OCI-M2 (cell line): ENCODE data around the gene ANKRD33B.
"Not testable (repeated sequence)": the region's sequence is repeated elsewhere in the genome, so short reads cannot be mapped to it uniquely, and the experiment has no call there.

Source experiments
- DNase-seq: peaks from one replicate; lab custom pipeline; 2025; ENCODE audit not compliant: unreplicated experiment; lab: John Stamatoyannopoulos, UW

ANKRD33B gene

DNA sequence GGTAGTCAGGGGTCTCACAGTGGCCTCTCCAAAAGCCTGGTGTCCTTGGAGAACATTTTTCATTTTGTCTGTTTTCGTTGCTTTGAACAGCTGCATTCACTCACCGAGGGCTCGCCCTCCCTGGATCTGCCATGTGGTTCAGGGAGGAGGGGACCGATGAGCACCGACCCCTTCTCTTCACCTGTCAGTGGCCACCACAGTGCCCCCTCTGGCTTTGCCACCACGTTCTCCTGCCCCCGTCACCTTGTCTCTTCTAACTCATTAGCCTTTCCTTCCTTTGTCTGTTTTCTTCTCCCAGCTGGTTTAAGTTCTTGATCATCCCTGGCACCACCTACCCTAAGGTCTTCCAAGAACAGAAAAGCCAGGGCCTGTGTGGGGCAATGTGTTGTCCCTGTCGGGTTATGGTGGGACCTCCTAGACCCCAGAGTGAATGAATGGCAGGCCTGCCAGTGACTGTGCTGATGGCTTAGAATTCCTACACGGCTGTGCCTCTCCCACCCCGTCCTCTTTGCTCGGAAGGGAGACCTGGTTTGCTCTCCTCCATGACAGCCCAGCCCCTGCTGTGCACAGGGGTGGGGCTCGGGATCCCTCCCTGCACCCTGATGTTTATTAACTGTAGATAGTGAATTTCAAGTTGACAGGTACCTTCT is 90.0 kb downstream of the ANKRD33B start:
- no peak for DNase-seq

DNA sequence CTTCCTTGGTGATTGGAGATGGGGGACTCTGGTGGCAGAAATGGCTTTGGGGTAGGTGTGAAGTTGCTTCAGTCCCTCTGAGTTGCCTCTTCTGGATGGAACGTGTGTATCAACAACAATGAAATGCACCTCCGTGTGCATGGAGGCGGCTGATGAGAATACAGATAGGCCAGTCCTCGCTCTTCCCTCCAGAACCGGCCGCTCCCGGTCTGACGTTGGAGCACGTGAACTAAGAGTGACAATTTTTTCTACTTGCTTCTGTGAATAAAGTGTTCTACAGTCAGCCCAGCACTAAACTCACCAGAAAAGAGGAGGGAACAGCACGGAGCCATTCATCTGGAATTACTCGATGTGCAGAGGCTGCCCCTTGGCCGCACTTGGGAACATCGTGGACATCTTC is 90.7 kb downstream of the ANKRD33B start:
- DNase-seq: no peak

DNA sequence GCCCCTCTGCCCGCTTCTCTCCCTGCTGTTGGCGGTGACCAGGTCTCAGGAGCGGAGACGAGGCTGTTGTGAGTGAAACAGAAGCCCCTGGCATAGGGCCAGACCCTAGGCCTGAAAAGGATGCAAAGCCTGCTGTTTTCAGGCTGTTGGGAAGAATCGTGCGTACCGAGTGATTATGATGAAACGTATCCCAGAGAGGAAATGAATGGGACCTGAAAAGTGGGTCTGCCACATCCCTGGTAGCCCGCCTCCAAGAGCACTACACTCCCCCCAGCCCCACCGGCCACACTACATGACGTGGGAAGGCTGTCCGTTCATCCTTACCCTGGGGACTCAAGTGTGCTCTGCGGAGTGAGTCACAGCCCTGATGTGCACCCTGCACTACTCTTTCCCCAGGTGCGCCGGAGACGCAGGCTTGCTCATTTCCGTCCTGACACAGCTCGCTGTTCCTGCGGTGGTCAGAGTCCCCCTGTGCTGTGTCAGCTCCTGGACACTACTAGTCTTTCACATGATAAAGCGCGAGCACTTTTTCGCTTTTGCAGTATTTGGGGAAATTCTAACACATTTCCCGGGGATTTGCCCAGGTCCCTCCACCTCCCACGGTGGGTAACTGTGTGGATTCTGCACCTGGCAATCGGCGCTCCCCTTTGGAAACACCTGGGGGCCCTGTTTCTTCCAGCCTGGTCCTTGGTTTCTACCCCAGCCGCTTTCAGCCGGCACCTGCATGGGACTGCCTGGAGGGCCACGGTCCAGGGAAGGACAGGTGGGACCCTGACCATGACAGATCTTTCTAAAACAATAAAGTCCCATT is 91.5 kb downstream of the ANKRD33B start:
- no peak for DNase-seq

DNA sequence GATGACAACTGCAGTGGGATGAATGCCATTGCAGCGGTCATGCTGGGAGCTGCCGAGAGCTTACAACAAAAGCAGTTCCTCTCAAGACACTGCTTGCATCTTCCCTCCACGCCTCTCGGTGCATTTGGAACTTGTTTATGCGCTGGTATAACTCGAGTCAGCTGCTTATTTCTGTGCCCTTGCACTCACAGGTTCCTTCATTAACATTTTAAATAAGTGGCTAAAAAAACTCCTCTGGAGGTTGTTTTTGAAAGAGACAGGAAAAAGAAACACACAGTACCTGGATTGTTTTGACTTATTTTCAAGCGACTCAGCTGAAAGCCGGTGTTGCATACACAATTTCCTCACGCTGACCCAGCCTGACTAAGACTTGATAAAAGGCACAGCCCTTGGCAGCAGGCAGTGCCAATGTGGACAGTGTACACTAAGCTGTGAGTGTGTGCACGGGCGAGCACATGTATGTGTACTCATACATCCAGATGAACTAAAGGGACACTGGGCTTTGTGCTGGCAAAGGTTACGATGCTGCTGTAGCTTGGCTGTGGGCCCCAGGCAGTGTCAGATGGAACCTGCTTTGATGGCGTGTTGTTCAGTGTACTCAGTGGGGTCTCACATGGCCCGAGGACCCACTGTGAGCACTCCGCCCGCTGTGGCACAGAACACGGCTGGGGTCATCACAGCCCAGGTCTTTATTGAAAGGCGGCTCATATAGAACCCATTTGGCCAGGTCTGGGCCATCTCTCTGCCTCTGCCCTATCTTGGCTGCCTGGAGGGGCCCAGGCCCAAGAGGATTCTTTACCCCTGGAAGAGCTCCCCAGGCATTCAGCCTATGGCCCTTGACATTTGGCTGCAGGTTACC is 92.3 kb downstream of the ANKRD33B start:
- DNase-seq: no peak

DNA sequence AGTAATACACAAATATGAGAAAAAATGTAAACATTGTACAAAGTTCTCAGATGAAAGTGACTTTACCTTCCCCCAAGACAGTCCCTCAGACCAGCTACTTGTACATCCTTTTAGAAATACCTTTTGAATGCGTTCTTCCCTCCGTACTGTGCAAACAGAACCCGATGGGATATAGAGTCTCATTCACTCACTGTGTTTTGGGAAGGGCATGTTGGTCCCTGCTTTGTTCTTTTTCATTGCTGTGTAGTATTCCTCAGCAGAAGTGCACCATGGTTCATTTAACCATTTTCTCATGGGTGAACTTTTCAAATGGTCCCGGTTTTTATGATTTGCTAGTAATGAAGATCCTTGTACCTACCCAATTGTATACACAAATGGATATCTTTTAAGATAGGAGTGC is 94.4 kb downstream of the ANKRD33B start:
- no peak for DNase-seq

DNA sequence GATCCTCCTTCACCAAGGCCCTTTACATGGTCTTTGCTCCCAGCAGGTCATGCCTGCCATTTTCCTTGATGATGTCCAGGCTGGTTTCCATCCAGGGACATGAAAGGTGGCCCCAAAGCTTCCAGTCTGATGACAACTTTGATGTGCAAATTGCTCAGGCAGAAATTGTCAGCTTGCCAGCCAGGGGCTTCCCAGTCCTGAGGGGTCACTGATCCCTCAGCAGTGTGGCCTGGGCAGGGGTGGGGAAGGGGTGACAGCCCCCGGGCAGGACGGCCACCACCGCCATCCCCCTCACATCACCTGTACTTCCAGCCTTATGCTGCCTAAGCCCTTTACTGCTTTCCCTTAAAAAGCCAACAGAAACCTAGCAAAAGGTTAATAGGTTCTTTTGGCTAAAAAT is 96.3 kb downstream of the ANKRD33B start:
- DNase-seq: no peak

DNA sequence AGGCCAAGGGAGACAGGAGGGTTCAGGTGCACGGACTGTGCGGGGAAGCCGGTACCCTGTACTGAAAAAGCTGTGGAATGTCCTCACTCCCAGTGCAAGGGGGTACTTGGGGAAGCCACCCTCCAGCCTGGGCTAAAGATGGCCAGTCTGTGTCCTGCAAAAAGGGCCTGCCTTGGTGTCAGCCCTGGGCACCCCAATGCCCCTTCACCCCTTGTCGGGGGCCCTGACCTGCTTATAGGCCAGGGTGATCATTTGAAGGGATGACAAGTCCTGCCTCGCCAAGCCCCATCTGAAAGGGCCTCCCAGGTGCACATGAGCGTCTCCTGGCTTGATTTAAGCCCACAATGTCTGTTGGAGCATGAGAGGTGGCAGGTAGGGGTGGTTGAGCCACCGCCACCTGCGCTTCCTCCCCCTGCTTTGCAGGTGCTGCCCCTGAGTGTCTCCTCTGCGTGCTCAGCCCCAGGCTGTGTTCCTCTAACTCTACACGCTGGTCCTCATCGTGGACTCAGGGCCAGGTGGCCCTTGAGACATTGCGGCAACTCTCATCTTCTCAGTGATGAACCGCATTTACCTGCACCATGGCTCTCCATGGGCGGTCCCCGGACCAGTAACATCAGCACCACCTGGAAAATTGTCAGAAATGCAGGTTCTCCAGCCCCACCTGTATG is 97.0 kb downstream of the ANKRD33B start:
- DNase-seq: no peak

DNA sequence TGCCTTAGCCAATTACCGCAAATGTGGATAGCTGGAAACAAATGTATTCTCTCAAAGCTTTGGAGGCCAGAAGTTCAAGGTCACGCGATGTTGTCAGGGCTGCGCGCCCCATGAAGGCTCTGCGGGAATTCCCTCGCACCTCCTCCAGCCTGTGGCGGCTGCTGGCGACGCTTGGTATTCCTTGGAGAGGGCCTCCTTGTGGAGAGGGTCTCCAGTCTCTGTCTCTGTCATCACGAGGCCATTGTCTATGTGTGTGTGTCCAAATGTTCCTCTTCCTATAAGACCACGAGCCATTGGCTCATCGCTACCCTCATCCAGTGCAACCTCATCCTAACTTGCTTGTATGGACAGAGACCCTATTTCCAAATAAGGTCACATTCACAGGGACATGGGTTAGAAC is 97.5 kb downstream of the ANKRD33B start:
- no peak for DNase-seq

DNA sequence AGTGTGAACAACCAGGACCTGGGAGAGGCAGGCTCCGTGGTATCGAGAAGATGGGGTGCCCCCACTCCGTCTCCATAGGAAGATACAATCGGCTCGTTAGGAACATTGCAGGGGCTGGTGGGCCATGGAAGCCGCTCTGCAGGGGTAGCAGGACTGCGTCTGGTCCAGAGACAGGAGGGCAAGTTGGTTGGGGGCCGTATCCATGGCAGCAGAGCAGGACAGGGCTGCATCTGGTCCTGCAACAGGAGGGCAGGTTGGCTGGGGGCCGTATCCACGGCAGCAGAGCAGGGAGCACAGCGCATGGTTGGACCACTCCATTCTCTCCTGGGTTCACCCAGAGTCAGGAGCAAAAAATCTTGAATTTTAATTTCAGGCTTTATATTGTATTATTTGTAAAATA is 98.2 kb downstream of the ANKRD33B start:
- no peak for DNase-seq

DNA sequence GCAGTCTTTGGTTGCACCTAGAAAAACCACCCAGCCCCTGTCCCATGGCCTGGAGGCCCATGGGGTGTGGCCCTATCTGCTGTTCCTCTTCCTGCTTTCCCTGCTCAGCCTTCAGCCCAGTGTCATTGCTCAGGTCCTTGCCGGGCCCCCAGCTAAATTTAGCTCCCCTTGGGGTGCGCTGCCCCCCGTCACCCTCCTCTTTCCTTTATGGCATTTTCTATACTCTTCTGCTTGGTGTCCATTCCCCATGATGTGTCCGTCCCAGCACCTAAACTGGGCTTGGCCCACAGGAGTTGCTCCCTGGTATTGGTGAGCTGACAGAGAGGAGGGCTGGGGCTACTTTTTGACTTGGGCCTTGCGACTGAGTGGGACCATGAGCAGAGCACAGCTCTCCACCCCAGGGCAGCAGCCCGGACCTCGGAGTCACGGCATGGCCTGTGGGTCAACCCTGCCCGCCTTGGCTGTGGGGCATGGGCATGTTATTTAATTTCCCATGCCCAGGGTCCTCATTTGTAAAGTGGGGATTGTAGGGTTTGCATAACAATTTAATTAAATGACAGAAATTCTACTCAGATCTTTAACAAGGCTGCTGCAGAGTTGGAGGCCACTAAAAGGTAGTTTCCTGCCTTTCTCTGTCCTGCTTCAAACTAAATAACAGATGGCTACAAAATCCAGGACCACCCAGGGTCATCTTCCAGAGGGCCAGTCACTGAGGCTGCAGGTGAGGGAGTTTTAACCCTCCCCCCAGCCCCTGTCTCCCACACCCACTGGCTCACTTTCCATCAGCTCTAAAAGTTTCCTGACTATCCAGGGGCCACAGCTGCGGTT is 99.0 kb downstream of the ANKRD33B start:
- no peak for DNase-seq

DNA sequence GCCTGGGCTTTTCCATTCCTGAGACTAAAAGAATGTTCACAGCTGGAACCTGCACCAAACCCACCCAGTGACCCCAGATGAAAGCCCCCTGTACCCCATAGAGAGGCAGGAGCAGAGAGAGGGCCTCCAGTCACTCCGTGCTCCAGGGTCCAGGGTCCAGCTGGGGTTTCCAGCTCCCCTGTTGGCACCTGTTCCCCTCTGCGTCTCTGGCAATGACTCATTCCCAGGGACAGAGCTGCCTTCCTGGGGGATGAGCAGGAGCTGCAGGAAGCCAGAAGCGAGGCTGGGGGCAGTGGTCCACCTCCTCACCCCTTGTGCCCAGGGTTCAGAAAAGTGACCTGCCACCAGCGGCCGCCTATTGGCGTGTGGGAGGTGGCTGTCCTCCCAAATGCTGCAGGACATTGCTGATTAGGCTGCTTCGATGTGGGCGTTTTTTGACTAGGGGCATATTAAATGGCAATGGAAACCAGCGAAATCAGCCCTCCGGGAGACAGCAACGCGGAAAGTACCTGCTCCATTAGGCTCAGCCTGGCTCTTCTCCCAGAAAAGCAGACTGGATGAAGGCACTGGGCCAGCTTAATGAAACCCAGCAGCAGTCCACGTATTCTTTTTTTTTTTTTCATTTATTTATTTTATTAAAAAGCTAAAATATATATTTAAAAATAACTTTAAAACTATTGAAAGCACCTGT is 99.8 kb downstream of the ANKRD33B start:
- no peak for DNase-seq

DNA sequence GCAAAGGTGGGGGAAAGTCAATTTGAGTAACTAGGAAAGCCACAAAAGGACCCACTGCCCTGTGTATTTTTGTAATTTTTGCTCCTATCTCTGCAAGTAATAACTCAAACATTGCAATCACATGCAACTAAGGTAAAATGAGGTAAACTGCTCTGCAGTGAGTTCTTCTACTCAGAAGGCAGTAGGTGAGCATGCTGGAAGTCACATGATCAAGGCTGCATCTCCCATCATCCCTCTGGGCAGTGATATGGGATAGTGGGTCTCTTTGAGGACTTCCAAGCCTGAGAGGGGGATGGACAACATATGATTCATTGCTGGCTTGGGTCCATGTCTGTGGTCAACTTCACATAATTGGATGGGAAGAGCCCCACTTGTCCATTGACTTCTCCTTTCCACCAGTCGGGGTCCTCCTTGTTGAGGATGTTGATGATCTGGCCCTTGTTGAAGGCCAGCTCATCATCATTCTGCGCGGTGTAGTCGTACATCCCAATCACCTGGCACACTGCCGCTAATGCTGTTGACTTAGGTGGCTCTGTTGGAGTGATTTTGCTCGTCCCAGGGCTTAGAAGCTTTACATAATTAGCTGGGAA is 100.4 kb downstream of the ANKRD33B start:
- DNase-seq: not testable (repeated sequence)

DNA sequence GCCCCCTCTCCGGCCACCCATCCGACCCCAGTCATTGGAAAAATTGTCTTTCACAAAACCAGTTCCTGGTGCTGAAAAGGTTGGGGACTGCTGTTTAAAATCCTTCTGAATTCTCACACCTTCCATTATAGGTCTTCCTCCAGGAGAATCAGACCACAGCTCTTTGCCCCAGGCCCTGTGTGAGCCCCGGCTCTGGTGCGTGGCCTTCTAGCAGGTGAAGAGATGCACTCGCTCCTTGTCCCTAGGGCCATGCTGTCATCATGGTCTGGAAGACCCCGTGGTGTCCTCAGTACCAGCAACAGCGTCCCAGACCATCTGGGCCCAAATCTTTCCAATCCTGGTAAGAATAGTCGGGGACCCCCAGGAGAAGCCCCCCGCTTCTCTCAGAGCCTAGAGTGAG is 101.9 kb downstream of the ANKRD33B start:
- DNase-seq: no peak

DNA sequence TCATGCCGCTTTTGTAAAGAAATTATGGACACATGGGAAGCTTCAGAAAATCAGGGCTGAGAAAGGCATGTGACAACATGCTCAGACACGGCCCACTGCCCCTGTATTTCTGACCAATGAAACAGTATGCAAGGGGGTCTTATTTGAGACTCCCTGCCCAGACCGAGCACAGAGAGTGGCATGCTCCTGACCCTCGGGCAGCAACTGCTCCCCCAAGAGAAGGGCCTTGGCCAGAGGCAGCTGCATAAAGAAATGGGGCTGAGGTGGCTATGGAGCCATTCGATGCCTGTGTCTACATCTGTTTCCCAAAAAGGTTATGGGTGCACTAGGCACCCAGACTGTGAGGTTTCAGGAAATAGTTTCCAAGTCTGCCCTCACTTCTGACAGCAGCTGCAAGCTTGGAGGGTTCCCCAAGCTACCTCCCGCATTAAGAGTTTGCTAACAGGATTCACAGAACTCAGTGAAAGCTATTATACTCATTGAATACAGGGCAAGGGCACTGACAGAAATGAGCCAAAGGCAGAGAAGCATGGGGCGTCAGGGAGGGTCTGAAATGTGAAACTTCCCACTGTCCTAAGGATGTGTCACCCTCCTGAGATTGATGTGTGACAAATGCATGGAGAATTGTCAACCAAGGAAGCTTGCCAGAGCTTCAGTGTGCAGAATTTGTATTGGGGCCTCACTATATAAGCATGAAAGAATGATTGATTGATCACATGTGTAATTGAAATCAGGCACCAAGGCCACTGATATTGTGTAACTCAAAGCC is 102.8 kb downstream of the ANKRD33B start:
- DNase-seq: no peak

DNA sequence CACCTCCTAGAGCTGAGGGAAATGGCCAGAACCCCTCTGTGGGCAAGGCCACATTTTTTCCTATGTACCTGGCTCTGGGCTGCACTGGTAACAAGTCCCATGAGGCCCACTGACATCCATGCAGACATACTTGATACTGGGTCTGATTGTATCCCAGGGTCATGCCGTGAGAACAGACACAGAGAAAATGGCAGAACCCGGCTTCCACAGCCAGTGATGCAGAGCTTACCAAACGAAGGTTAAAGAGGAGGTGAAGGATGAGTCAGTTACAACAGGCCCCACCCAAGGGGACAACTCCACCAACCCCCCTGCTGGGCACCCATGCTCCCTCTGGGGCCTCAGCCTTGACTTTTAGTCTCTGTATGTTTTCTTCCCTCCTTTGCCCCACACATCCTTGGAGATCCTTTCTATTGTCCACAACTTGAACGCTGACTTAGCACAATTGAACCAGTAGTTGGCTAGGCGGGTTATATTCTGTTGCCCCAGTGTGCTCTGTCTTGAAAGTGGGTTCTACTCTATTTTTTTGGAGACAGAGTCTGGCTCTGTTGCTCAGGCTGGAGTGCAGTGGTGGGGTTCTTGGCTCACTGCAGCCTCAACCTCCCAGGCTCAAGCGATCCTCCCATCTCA is 103.7 kb downstream of the ANKRD33B start:
- DNase-seq: no peak

DNA sequence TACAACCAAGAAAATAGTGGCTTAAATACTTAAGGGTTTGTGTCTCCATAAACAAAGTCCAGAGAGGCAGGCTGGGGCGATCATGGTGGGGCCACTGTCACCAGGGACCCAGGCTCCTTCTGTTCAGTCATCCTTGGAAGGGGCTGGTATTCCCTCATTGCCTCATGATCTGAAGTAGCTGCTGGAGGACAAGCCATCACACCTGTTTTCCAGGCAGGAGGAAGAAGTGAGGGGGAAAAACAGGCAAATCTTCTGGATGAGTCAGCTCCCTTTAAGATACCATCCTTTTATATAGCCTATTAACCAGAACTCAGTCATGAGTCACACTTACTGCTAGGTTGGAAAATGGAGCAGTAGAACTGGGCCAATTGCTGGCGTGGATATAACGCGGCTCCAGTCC is 104.8 kb downstream of the ANKRD33B start:
- no peak for DNase-seq

DNA sequence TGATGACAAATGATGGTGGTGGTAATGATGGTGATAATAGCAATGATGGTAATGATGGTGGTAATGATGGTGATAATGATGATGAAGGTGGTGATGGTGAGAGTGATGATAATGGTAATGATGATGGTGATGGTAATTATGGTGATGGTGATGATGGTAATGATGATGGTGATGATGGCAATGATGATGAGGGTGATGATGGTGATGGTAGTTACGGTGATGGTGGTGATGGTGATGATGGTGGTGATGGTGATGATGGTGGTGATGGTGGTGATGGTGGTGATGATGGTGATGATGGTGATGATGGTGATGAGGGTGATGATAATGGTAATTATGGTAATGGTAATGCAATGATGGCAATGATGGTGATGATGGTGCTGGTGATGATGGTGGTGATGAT is 106.1 kb downstream of the ANKRD33B start:
- DNase-seq: no peak
